ENCODE results near the gene MAGEA10. TPM values are rescaled to one million over a fixed set of nuclear protein-coding genes. Genes with fewer than 3 reads are reported as not detected.

The MAGEA10 gene
- total RNA-seq, 6 experiments from 2014 or later: not detected

GRCh38 chrX:152117305-152117704 is 21.1 kb downstream of the MAGEA10 start:
- H3K4me3 Mint-ChIP-seq: no peak overlapping the region
- H3K9me3 Mint-ChIP-seq: peaks cover 7% of the 10 kb centered on the region
- no peaks in the 10 kb centered on the region for H3K4me1 Mint-ChIP-seq (ENCODE audit: low read depth)
- H3K36me3 Mint-ChIP-seq (ENCODE audit: low read depth): no peaks in the 10 kb centered on the region
- no peak for TF ChIP-seq CTCF (IDR thresholded peaks at IDR 0.05)
- H3K27ac Mint-ChIP-seq: no peak overlapping the region
- H3K27me3 Mint-ChIP-seq (ENCODE audit: insufficient read depth): peaks cover 1% of the 10 kb centered on the region; the same call in 1 of the 2 replicates
- no peak for DNase-seq

GRCh38 chrX:152108527-152108926 is 29.9 kb downstream of the MAGEA10 start:
- no peak overlapping the region for H3K27ac Mint-ChIP-seq
- H3K4me3 Mint-ChIP-seq: no peak overlapping the region
- H3K4me1 Mint-ChIP-seq (ENCODE audit: low read depth): no peaks in the 10 kb centered on the region
- no peaks in the 10 kb centered on the region for H3K27me3 Mint-ChIP-seq (ENCODE audit: insufficient read depth)
- no peaks in the 10 kb centered on the region for H3K36me3 Mint-ChIP-seq (ENCODE audit: low read depth)
- no peak for TF ChIP-seq CTCF (IDR thresholded peaks at IDR 0.05)
- peaks cover 4% of the 10 kb centered on the region; the same call in 1 of the 2 replicates for H3K9me3 Mint-ChIP-seq
- no peak for DNase-seq

- Mint-ChIP-seq H3K36me3 (ENCODE audit: low read depth) (no peaks in the 10 kb centered on the region), H3K4me3 (no peak overlapping the region)
Measured at GRCh38 chrX:152103866-152104265, 34.5 kb downstream of the MAGEA10 start.

DNA sequence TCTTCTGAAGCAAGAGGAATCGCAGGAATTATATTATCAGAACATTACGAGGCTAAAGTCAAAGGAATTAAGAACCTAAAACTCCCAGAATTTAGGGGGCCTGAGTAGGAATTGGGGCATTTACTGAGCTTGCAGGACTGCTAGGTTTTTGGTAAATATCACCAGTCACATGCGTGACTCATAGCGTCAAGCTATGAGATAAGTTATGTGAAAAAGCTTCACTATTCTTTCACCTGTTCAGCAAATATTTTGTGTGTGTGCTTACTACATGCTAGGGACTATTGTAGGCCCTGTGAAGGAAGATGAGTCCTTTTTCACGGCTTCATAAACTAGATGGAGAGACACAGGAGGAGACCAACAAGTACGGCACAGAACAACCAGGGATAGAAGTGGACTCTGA is 52.2 kb downstream of the MAGEA10 start:
- Mint-ChIP-seq H3K4me3 (no peak overlapping the region), H3K4me1 (ENCODE audit: low read depth) (no peaks in the 10 kb centered on the region), H3K27ac (no peak overlapping the region), H3K9me3 (no peaks in the 10 kb centered on the region; the same call in 1 of the 2 replicates), H3K36me3 (ENCODE audit: low read depth) (no peaks in the 10 kb centered on the region), H3K27me3 (ENCODE audit: insufficient read depth) (no peaks in the 10 kb centered on the region)
- TF ChIP-seq CTCF (IDR thresholded peaks at IDR 0.05): no peak
- DNase-seq: no peak

More at GRCh38 chrX:152103866-152104265, 34.5 kb downstream of the MAGEA10 start:
- Mint-ChIP-seq H3K9me3 (peaks cover 4% of the 10 kb centered on the region; the same call in 1 of the 2 replicates), H3K27me3 (ENCODE audit: insufficient read depth) (no peaks in the 10 kb centered on the region), H3K4me1 (ENCODE audit: low read depth) (no peaks in the 10 kb centered on the region), H3K27ac (no peak overlapping the region)
- TF ChIP-seq CTCF (IDR thresholded peaks at IDR 0.05): no peak
- DNase-seq: no peak

Other genes starting within 250 kb of the MAGEA10 start
- gene MAGEA4, start 225.7 kb downstream of the MAGEA10 start, total RNA-seq (2021; fragmentation: NEBNext Ultra II Directional; extraction: Animal tissue kit (Norgen Biotek cat#: 25700)): not detected
- gene GABRE, start 163.9 kb downstream of the MAGEA10 start, total RNA-seq (2021; fragmentation: NEBNext Ultra II Directional; extraction: Animal tissue kit (Norgen Biotek cat#: 25700)): 1 to 10 TPM in 2 of 6 experiments, under 1 TPM in 4; 0.24 to 1.7 (median 0.71) TPM

All from HFFc6 (cell line).